Activated CD4-positive, CD25-positive, alpha-beta regulatory T cell treated with anti-CD3 and anti-CD28 coated beads, Interleukin-2, amount 50 U/mL, for 72 hours (primary cell): Measurements from ENCODE around the gene PYGM.
A peak's percentile ranks its signal among the peaks of the same experiment; 100 is the strongest.

ENCODE experiments used
- DNase-seq: peaks from one replicate; pipeline ENCODE4 v3.0.0; 2021

Gene PYGM

DNA sequence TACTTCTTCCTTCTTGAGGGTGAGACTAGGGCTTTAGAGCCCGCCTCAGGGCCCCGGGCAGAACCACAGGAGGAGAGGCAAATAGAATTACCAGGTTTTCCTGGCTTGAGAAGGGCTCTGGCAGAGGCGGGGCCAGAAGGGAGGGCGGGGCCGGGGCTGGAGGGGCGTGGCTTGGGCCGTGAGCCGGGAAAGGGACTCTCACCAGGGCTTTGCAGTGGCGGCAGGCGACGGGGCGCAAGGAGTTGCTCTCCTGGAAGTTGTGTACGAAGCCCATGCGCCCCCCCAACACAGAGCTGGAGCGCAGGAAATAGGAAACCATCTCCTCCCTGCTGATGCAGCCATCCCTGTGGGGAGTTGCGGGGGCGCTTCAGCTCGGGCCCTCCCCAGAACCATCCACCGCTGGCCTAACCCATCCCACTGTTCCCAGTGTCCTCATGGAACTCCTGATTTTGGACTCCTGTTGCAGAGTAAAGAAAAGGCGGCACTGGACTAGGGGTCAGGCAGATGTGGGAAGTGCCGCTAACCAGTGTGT lies 29.9 kb downstream of the PYGM start:
- no peak for DNase-seq

GRCh38 chr11:64728757-64729365 lies 30.9 kb downstream of the PYGM start:
- DNase-seq, result no peak

- no peak for DNase-seq
Observed at GRCh38 chr11:64726867-64727530, 32.8 kb downstream of the PYGM start.

DNA sequence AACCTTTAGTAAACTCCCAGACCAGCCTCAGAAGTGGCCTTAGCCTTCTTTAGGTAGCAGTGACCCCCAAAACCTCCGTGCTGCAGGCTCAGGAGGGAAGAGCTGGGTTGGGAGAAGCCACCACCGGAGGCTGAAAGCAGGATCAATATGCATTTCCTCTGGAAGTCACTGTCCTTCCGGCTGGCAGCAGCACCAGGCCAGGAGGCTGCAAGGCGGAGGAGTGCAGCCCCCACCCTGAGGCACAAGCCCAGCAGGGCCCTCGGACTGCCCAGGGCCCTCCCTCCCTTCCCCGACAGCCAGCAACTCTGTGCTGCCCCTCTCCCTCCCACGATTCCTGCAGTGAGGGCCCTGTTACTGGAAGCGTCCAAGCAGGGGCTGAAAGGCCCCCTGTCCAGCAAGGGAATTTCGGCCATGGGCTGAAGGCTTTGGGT lies 33.5 kb downstream of the PYGM start:
- no peak for DNase-seq

GRCh38 chr11:64724863-64725532 lies 34.8 kb downstream of the PYGM start:
- no peak for DNase-seq

- no peak for DNase-seq
Observed at GRCh38 chr11:64723907-64724862, 35.6 kb downstream of the PYGM start.

DNA sequence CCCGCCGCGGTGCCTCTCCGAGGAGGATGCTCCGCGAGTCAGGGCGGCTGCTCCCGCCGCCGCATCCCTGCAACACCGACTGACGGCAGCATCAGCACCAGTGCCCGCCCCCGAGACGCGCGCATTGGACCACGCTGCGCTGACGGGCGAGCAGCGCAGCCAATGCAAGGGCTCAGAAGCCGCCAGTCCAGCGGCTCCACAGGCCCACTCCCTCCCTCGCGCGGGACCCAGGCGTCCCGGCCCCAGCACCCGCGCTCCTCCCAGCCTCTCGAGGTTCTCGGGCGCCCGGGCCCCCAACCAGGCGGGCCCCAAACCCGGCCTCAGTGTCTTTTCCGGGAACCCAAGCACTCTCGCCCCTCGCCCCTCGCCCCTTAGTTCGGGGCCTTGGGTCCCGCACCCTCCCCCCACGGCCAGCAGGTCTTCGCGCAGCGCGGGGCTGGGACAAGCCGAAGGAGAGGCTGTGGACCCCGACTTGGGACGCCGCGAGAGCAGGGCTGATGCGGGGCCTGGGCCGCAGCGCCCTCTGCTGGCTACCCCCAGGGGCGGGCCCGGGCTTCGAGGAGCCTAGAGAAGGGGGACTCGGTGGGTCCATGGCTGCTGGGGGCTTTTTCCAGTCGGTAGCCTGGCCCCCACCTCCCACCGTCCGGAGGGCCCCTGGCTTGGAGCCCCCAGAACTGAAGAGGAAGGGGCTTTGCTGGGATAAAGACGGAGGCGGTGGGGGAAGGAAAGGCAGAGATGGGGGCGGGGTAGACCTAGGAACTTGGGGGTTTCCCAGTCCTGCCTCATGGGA lies 36.5 kb downstream of the PYGM start, which contains the start of gene NRXN2:
Gene NRXN2 (minus strand): TSS at position 81 of the 790 bp plus-strand sequence. CDS start 9,498 bp downstream, outside the sequence.
- peak; percentile 87 for DNase-seq

GRCh38 chr11:64722141-64723065 lies 37.4 kb downstream of the PYGM start:
- no peak for DNase-seq

DNA sequence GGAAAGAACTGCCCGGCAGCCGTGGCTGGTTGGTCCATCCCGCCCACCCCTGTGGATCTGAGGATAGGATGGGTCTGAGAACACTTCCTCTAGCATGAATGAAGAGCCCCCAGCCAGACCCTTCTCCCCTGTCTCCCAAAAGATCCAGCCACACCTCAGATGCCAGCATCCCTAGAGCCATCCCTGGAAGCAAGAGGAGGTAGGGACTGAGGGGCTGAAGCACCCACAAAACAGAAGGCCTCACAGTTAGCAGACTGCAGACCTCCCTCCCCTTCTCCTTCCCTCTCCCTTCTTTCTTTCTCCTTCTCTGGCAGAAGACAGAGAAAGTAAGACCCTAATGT lies 38.4 kb downstream of the PYGM start:
- no peak for DNase-seq

GRCh38 chr11:64720640-64721358 lies 39.0 kb downstream of the PYGM start:
- no peak for DNase-seq

DNA sequence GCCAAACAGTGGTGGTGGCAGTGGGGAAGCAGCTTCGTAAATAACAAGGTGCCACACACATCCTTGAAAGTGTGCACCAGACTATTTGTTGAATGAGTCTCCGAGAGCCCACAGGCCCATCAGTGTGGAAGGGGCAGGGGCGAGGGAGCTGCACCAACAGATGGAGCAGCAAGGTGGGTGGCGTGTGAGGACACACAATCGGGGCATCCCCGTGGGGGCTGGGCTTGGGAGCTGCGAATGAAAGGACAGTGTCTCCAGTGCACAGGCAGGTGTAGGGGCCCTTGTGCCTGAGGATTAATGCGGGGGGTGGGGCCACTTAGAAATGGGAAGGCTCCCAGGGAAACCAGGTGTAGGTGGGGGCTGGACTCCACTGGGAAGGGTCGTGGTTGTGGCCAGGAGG lies 39.6 kb downstream of the PYGM start:
- DNase-seq, result no peak

DNA sequence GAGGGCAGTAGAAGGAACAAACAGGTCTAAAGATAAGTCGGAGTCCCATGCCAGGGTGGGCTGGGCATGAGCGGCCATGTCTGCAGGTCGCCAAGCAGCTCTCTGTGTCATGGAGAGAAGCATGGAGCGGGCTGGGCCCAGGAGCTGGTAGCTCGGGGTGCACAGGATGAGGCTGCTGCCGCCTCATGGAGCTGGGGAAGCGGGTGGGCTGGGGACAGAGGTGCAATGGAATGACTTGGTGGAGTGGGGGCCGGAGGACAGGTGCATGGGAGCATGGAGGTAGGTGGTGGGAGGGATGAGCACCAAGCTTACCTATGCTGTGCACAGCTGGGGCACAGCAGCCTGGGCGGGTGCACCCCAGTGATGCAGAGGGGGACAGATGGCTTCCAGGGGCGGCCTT lies 40.4 kb downstream of the PYGM start:
- DNase-seq, result no peak

DNA sequence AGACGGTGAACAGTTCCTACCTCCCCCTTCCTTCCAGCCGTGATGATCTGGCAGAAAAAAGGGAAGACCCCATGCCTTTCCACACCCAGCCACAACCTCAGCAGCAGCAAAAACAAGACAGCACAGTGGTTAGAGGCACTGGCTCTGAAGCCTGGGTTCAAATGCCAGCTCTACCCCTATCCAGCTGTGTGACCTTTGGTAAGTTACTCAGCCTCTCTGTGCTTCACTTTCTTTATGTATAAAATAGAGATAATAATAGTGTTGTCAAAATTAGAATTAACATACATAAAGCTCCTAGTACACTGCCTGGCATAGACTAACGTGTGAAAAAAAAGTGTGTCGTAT lies 41.0 kb downstream of the PYGM start:
- DNase-seq, result no peak

DNA sequence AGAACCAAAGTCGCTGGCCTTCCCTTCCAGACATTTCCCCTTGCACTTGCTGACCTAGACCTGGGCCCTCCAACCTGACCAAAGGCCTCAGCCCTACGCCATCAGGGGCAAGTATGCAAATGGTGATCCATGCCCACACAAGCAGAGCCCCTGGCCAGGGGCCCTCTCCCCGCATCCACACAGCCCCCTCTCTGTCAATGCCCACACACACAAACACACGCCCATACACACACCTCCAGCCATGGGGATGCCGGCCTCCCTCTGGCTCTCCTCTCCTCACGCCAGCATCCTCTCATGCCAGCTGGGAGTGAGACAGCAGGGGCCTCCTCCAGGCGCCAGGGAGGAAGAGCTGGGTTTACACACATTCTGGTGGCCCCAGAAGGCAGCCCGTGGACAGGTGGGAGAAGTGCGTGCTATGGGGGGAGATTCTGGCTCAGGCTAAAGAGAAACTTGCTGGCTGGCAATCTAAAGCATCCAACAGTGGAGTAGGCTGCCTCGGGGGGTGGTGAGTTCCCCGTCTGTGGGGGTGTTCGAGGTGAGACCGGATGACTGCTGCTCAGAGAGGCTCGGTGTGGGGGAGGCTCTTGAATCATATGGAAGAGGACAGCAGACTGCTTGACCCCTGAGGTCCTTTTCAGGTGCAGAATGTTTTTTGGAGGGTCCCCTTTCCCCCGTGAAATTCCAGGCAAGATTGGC lies 41.5 kb downstream of the PYGM start:
- no peak for DNase-seq

- no peak for DNase-seq
Observed at GRCh38 chr11:64717268-64717578, 42.6 kb downstream of the PYGM start.

DNA sequence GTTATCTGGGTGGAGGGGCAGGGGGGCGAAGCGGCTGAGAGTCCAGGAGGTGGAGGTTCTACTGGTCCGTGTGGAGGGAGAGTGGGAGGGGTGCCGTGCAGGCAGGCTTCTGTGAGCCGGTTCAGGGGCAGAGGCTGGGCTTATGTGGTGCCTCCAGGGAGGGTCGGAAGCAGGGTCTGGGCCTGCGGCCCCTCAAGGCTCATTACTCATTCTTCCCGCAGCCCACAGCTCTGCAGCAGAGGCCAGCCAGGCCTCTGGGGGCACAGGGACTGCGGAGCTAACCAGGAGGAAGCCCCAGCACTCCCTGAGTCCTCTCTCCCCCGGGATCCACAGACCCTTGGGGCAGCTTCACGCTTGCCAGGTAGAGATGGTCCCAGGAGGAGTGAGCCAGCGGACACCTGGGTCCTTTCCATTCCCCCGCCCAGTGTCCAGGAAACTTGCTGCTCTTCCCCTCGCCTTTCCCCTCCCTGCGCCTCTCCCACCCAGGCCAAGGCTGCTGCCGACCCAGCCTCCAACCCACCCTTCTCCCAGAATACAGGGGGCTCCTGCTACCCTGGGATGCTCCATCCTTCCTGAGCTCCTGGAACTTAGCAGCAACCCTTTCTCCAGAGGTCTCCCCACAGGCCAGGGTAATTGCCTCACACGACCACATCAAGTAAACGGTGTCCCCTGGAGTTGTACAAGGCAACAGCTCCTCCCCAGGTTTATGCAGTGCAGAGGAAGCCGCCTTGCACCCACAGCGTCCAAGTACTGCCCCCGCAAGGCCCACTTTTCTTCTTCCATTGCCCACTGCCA lies 43.1 kb downstream of the PYGM start:
- DNase-seq, result no peak

DNA sequence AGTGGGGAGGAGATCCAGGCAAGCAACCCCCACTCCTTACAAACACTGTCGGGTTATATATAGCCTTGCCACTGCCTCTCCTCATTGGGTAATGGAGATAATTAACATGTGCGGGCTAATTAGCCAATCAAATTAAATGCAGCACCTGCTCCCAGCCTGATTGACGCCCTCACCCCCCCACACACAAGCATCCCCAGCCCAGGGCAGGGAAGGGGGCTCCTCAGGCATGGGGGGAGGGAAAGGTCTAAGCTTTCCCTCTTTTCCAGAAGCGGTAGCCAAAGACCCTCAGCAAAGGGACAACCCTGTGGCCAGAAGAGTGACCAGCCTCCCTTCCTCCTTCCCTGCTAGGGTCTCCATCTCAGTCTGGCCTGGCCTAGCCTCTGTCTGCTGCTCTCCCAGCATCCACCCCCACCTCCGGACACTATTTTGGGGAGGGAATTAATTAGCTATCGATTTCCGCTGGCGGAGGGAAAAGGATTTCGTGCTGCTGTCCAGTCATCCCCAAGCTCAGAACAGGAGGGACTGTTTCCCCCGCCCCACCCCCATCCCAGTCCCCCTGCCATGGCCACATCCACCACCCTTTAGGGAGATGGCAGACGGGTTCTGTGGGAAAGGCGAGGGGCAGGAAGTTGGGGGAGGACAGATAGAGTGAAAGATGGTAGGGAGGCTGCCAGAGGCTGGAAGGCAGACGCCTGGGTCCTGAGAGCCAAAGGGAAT lies 43.9 kb downstream of the PYGM start:
- DNase-seq, result no peak

DNA sequence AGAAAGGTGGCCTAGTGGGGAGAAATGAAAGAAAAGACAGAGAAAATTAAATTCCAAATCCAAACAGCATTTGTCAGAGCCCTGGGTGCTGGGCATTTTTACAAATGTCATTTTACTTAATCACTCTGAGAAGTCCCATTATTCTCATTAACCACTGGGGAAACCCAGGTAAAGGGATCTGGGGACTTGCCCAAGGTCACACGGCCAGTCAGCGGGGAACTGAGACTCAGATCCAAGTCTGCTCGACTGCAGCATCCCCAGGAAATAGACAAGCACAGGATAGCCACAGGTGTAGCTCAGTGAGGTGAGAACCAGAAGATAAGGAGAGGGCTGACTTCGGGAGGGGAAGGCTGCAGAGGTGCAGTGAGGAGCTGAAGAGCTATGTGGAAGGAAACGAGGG lies 44.7 kb downstream of the PYGM start:
- no peak for DNase-seq
